IPS-18c (cell line): ENCODE results near the gene NFATC2.
A peak's percentile ranks its signal among the peaks of the same experiment; 100 is the strongest.
"Not testable (repeated sequence)": the region's sequence is repeated elsewhere in the genome, so short reads cannot be mapped to it uniquely, and the experiment has no call there.

Experiments
- H3K4me3 ChIP-seq: 2 replicates; pipeline ENCODE4 v1.7.0; 2013; ENCODE audit warnings: low read depth, mild to moderate bottlenecking, low read length, moderate library complexity; ENCODE audit not compliant: insufficient read depth
- H3K9me3 ChIP-seq: one replicate; pipeline ENCODE4 v1.6.1; 2013; ENCODE audit warnings: mild to moderate bottlenecking, low read length, moderate library complexity; ENCODE audit not compliant: control insufficient read depth, insufficient read depth

Gene NFATC2

GRCh38 chr20:51571460-51571794 lies 28.9 kb upstream of the NFATC2 start:
- Histone ChIP-seq H3K9me3 (no peaks in the 10 kb centered on the region), H3K4me3 (no peak overlapping the region)

DNA sequence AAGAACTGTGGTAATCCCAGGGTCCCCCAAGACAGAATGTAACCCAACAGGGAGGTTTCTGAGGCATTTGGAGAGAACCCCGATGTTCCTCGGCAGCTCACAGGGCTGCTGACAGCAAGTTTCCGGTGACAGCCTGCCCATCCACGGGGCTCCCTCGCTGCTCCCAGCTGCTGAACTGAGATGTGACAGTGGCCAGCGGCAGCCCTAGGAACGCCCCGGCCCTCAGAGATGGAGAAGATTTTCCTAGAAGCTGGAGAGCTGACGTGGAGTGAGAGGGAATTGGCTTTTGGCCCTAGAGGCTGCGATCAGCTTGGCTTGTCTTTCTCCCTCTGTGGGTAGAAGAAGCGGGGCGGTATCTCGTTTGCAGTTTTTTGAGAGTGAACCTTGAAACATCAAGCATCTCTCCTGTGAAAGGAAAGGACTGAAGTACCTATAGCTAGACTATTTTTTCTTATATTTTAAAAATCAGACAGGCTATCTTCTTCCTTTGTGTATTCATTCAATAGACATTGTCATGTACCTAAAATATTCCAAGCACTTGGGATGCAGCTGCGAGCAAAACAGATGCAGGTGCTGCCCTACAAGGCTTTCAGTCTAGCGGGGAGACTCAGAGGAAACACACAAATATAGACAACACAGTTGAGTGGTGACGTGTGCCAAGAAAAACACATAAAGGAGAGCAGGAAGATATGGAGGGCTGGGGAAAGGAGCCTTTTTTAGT lies 28.4 kb upstream of the NFATC2 start:
- no peaks in the 10 kb centered on the region for H3K9me3 ChIP-seq
- no peak overlapping the region for H3K4me3 ChIP-seq

- H3K9me3 ChIP-seq, result no peaks in the 10 kb centered on the region
These were observed 27.6 kb upstream of the NFATC2 start for GRCh38 chr20:51569815-51570738.

GRCh38 chr20:51568533-51568932 lies 26.0 kb upstream of the NFATC2 start:
- H3K4me3 ChIP-seq, H3K9me3 ChIP-seq: not testable (repeated sequence)

More at GRCh38 chr20:51569815-51570738, 27.6 kb upstream of the NFATC2 start:
- H3K4me3 ChIP-seq, result no peak overlapping the region

DNA sequence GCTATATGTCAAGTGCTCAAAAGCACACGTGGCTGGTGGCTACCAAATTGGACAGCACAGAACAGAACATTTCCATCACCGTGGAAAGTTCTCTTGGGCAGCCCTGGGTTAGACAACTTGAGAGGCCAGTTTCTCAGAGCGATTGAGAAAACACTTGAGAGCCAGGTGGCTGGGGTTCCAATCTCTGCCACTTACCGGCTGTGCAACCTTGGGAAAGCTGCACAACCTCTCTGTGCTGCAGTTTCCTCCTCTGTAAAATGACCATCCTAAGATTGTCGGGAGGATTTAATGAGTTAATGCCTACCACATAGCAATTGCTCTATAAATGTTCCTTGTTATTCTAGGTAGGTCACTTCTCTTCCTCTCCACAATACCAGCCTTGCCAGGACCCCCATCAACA lies 25.1 kb upstream of the NFATC2 start:
- Histone ChIP-seq H3K4me3 (no peak overlapping the region), H3K9me3 (no peaks in the 10 kb centered on the region)

GRCh38 chr20:51566594-51566993 lies 24.1 kb upstream of the NFATC2 start:
- Histone ChIP-seq H3K4me3 (no peak overlapping the region), H3K9me3 (no peaks in the 10 kb centered on the region)

DNA sequence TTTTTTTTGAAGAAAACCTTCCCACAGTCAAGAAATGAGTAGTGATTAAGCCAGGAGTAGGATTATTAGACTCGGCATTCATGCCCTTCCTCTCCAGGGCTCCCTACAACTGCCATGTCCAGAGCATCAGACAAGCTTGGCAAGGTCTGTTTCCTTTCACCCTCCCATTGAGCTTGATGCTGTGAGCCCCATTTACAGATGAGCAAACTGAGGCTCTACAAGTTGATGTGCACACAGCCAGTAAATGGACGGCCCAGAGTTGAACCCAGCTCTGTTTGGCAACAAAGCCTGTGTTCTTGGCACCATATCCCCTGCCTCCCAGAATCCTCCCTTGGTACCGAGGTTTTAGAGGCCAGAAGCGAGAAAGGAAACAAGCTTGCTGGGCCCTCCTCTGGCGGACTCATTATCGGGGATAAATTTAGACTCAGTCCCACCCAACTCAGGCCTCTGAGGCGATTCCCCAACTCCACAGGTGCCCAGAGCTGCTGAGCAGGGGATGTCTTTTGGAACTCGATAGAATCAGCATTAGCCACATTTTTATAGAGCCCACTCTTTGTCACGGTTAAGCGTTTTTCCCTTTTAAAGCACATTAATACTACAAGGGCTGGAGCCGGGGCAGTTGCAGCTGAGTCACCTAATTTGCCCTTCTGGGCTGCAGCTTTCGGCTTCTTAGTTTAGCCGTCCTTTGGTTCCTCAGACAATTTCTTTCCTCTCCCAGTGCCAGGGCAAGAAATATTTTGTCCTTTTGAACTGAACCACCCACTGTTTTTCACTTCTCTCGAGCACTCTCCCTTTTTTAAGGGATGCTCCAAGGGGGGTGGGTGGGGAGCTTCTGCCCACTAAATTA lies 23.0 kb upstream of the NFATC2 start:
- H3K4me3 ChIP-seq, result no peak overlapping the region
- H3K9me3 ChIP-seq, result no peaks in the 10 kb centered on the region

DNA sequence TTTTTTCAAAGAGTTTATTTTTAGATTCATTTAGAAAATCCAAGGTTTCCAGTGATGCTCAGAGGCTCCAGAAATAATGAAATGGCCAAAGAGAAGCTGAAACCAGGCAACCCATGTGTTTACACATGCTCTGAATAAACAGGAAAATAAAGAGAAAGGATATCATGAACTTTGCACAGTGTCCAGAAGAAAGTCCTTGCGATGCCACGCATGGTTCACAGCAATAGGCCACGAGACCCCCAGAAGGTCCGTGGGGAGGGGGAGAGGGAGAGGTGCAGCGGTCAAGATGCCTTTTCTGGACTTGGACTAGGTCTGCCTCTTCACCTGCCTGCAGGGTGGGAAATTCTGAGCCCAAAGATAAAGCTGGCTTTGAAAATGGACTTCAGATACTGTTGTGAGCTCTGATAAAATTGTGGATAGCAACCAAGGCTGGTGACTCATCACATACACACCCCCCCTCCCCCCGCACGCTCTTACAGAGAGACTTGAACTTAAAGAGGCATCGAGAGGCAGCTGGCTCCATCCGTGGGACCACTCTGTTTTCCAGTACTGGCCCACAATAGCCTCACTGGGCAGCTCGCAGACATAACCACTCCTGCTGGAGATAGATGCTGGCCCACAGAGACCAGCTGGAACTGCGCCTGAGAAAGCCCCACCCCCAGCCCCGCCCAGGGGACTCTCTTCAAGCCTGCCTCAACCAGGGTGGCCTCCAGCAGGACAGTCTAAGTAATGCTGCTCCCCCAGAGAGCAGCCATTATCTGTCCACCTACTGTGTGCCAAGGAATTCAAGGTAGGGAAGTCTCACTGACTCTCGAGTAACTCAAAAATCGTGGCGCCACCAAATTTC lies 21.2 kb upstream of the NFATC2 start:
- H3K4me3 ChIP-seq, result peak overlapping the region; percentile 10; the same call in 1 of the 2 replicates
- H3K9me3 ChIP-seq, result no peaks in the 10 kb centered on the region

- peak overlapping the region; percentile 65 for H3K4me3 ChIP-seq
- no peaks in the 10 kb centered on the region for H3K9me3 ChIP-seq
These were observed 20.6 kb upstream of the NFATC2 start for GRCh38 chr20:51563174-51563485.

DNA sequence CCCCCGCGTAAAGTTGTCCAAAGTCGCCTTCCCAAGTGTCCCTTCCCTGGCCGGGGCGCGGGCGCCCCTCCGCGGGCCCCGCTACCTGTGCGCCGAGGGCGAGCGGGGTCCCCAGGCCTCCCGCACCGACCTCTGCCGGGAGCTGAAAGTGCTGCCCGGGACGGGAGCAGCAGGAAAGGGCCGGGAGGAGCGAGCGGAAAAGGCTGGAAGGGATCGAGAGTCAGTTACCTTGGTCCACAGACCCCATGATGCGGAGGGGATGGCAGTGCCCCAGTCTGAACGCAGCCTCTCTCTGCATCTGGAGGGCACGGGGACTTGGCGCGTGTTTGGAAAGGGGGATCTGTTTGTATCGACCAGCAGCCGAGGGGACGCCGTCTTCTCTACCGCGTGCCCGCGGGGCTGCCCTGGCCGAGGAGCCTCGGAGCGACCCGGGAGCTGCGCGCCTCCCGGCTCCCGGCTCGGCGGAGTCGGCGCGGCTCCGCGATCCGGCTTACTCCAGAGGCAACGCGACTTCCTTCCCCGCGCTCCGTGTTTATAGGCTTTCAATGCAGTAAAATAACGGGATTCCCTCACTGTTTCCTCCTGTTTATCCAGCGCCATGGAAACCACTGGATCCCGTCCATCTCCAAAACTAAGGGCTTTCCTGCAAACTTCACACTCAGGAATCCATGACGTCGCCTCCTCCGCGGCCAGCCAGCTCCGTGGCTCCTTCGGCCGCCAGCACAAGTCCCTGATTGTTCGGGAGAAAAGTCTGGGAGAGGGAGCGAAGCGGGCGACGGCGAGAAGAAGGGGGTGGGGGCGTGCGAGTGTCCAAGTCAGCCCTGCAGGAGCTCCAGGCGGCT lies 20.0 kb upstream of the NFATC2 start:
- Histone ChIP-seq H3K9me3 (no peaks in the 10 kb centered on the region), H3K4me3 (peak overlapping the region; percentile 65)

DNA sequence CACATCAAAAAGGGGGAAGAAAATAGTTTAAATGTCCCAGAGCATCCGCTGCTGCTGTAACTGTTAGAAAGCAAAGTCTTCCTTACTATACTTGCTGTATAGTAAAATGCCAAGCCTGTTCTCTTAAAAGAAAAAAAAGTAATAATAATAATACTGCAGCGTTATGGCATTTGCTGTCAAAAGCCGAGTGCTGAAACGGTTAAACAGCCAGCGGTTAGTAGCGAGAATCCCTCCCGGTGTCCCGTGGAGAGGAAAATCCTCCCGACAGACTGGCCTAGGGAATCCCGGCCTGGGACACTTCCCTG lies 19.5 kb upstream of the NFATC2 start:
- Histone ChIP-seq H3K9me3 (no peaks in the 10 kb centered on the region), H3K4me3 (peak overlapping the region; percentile 65)

- Histone ChIP-seq H3K9me3 (no peaks in the 10 kb centered on the region), H3K4me3 (no peak overlapping the region)
These were observed 18.2 kb upstream of the NFATC2 start for GRCh38 chr20:51560550-51561307.

- no peak overlapping the region for H3K4me3 ChIP-seq
- H3K9me3 ChIP-seq, result peaks cover 2% of the 10 kb centered on the region
These were observed 17.5 kb upstream of the NFATC2 start for GRCh38 chr20:51560042-51560441.

DNA sequence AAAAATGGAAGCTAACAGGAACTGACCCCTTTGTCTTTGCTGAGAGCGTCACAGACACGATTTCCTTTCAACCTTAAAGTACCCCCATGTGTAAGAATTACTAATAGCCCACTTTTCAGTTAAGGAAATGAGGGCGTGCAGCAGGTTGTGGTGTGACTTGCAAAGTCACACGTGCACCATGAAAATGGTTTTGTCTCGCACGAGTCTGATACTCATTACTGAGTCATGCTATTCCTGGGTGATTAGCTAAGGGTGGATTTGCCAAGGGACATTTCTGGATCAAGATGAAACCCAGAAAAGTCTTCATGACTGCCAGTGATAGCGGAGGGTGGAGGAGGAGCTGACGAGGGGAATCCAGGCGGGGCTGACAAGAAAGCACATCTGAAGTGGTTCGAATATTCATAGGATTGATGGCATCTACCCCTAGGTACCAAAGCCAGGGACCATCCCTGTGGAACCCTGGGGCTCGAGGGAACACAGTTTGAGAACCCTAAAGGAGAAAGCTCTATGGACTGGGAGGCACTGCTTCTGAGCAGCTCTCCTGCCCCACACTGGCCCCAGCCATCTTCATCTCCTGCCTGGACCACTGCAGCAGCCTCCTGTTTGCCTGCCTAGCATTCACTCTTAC lies 12.1 kb upstream of the NFATC2 start:
- Histone ChIP-seq H3K4me3 (no peak overlapping the region), H3K9me3 (peaks cover 2% of the 10 kb centered on the region)

DNA sequence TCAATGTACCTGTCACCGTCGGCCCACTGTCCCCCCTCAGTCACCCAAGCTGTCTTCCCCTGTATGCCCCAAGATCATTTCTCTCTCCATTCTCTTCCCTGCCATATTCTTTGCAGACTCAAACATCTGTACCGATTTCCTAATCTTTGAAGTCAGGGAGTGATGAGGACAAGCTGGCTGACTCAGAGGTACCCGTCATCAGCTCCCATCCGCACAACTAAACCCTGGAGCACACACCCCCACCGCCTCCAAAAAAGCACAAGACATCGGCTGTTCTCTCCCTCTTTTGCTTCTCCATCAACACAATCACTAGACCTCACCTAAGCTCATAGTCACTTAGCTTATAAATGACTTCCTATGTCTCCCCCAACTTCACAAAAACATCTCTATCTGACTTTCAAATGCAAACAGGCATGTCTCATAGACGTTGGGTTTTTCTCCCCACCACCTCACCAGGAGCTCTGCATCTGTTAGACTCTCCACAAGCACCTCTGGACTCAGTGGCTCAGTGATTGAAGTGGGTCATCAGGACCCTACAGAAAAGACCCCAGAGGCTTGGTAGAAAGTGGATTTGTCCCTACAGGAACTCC lies 11.5 kb upstream of the NFATC2 start:
- H3K4me3 ChIP-seq, result no peak overlapping the region
- peaks cover 2% of the 10 kb centered on the region for H3K9me3 ChIP-seq
